PC-9 (cell line): ENCODE measurements around the gene MYO15B.

ENCODE experiments used
- EZH2 ChIP-seq: fragments of 200-600 bp; sonication (generic); IDR thresholded peaks from 2 replicates; pipeline ENCODE4 v1.8.0; 2017; ENCODE audit warnings: antibody characterized with exemption, low read depth
- TF ChIP-seq, protein P1 (sequence below): fragments of 200-600 bp; sonication (generic); conservative IDR thresholded peaks from 2 replicates; pipeline ENCODE4 v1.6.1; 2017; ENCODE audit warnings: mixed run types, antibody characterized with exemption, mild to moderate bottlenecking, moderate library complexity

- TF ChIP-seq EZH2, result no peak
- TF ChIP-seq, protein P1, sequence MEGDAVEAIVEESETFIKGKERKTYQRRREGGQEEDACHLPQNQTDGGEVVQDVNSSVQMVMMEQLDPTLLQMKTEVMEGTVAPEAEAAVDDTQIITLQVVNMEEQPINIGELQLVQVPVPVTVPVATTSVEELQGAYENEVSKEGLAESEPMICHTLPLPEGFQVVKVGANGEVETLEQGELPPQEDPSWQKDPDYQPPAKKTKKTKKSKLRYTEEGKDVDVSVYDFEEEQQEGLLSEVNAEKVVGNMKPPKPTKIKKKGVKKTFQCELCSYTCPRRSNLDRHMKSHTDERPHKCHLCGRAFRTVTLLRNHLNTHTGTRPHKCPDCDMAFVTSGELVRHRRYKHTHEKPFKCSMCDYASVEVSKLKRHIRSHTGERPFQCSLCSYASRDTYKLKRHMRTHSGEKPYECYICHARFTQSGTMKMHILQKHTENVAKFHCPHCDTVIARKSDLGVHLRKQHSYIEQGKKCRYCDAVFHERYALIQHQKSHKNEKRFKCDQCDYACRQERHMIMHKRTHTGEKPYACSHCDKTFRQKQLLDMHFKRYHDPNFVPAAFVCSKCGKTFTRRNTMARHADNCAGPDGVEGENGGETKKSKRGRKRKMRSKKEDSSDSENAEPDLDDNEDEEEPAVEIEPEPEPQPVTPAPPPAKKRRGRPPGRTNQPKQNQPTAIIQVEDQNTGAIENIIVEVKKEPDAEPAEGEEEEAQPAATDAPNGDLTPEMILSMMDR, result no peak
Observed at GRCh38 chr17:75595284-75595919, 7.8 kb downstream of the MYO15B start.
